Measurements from ENCODE around the gene BARX2.

- TF ChIP-seq EZH2 (IDR thresholded peaks at IDR 0.05) (no peak), POLR2AphosphoS5 (IDR thresholded peaks at IDR 0.05; ENCODE audit: borderline replicate concordance, low read depth, low read length) (no peak), FOXP2 (optimal IDR thresholded peaks at IDR 0.05; ENCODE audit: control extremely low read depth, extremely low read length, insufficient read depth) (no peak)
Observed at GRCh38 chr11:129457321-129457720, 81.7 kb downstream of the BARX2 start.
